ENCODE measurements around the gene B3GNT7.

- peak; percentile 22 for TF ChIP-seq CTCF (IDR thresholded peaks at IDR 0.05; ENCODE audit: insufficient read depth, low read length, poor library complexity, severe bottlenecking)
- TF ChIP-seq EZH2phosphoT487 (conservative IDR thresholded peaks at IDR 0.05; ENCODE audit: low read length), result no peak
These were observed 33.6 kb upstream of the B3GNT7 start for GRCh38 chr2:231361701-231362554.
